B cell (primary cell): ENCODE results near the gene CDYL2.

ENCODE experiments used
- EZH2 ChIP-seq: IDR thresholded peaks from 2 replicates; pipeline ENCODE4 v1.6.1; 2012; ENCODE audit warnings: borderline replicate concordance, low read depth, mild to moderate bottlenecking, moderate library complexity, low read length; ENCODE audit not compliant: insufficient read depth, poor library complexity, severe bottlenecking
- TF ChIP-seq, protein P1 (sequence below): fragments of 200-600 bp; IDR thresholded peaks from one replicate; pipeline ENCODE4 v1.8.0; 2022; ENCODE audit warnings: antibody characterized with exemption, mild to moderate bottlenecking

DNA sequence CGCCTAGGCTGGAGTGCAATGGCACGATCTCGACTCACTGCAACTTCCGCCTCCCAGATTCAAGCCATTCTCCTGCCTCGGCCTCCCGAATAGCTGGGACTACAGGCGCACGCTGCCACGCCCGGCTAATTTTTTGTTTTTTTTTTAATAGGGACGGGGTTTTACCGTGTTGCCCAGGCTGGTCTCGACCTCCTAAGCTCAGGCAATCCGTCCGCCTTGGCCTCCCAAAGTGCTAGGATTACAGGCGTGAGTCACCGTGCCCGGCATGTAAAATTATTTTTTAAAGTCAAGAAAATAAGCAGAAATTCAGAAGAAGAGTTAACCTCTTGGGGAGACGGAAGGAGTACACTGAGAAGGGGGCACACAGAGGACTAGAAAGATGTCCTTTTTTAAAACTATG is 27.5 kb downstream of the CDYL2 start:
- TF ChIP-seq, protein P1, sequence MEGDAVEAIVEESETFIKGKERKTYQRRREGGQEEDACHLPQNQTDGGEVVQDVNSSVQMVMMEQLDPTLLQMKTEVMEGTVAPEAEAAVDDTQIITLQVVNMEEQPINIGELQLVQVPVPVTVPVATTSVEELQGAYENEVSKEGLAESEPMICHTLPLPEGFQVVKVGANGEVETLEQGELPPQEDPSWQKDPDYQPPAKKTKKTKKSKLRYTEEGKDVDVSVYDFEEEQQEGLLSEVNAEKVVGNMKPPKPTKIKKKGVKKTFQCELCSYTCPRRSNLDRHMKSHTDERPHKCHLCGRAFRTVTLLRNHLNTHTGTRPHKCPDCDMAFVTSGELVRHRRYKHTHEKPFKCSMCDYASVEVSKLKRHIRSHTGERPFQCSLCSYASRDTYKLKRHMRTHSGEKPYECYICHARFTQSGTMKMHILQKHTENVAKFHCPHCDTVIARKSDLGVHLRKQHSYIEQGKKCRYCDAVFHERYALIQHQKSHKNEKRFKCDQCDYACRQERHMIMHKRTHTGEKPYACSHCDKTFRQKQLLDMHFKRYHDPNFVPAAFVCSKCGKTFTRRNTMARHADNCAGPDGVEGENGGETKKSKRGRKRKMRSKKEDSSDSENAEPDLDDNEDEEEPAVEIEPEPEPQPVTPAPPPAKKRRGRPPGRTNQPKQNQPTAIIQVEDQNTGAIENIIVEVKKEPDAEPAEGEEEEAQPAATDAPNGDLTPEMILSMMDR = no peak
- TF ChIP-seq EZH2 = no peak
